Stimulated activated CD4-positive, alpha-beta T cell treated with anti-CD3 and anti-CD28 coated beads, Interleukin-15, amount 100 ng/mL, for 1 hour (primary cell): ENCODE data around the gene GPR135.
"Not testable (repeated sequence)": the region's sequence is repeated elsewhere in the genome, so short reads cannot be mapped to it uniquely, and the experiment has no call there.

Experiments
- DNase-seq, 2 donors: peaks; one replicate each; pipeline ENCODE4 v3.0.0-alpha.2; 2020; ENCODE audit warnings: low read depth in 1 of 2, low spot score in 1 of 2

Gene GPR135

GRCh38 chr14:59475709-59476108 lies 10.5 kb upstream of the GPR135 start:
- no peak for DNase-seq

- DNase-seq: no peak
These were observed 9.0 kb upstream of the GPR135 start for GRCh38 chr14:59474172-59474571.

GRCh38 chr14:59464486-59465315 lies 479 bp downstream of the GPR135 start:
- DNase-seq: peak; percentile 19 to 26

DNA sequence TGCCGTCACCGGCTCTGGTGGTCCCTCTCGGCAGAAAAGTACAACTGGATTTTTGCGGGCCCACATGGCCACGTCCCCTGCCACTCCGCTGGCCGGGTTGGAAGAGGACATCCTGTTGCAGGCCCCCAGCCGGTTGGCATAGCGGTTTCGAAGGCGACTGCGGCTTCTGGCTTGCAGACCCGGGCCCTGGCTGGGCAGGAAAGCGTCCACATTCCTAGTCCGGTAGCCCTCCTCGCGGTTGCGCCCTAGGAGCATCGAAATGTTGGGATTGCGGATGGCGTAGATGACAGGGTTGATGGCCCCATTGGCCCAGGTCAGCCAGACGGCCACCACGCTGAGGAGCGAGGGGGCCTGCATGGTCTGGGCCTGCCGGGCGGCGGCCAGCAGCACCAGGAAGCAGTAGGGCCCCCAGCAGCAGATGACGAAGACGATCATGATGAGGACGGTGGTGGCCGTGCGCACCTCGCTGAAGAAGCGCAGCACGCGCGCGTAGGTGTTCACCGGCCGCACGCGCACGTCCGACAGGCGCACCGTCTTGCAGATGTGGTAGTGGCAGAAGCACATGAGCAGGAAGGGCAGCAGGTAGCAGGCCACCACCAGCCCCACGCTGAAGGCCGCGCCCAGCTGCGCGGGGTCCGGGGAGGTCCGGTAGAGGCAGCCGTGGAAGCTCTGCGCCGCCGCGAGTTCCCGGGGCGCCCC lies 1.2 kb downstream of the GPR135 start:
- peak in 1 of 2 donors; percentile 26 for DNase-seq

- no peak for DNase-seq
These were observed 3.3 kb downstream of the GPR135 start for GRCh38 chr14:59461891-59462290.

GRCh38 chr14:59460378-59460777 lies 4.8 kb downstream of the GPR135 start:
- no peak for DNase-seq

- DNase-seq: no peak
These were observed 6.7 kb downstream of the GPR135 start for GRCh38 chr14:59458486-59458885.

- no peak for DNase-seq
These were observed 9.8 kb downstream of the GPR135 start for GRCh38 chr14:59455411-59455810.

DNA sequence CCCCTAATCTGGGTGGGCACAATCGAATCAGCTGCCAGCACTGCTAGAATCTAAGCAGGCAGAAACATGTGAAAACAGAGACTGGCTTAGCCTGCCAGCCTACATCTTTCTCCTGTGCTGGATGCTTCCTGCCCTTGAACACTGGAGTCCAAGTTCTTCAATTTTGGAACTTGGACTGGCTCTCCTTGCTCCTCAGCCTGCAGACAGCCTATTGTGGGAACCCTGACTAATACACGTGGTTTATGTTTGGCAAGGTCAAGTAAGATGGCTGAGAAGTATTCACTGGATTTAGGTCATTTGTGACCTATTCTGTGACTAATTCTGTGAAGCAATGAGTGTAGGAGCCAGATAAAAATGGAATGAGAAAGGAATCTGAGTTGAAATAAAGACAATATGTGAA lies 11.0 kb downstream of the GPR135 start:
- DNase-seq: no peak

DNA sequence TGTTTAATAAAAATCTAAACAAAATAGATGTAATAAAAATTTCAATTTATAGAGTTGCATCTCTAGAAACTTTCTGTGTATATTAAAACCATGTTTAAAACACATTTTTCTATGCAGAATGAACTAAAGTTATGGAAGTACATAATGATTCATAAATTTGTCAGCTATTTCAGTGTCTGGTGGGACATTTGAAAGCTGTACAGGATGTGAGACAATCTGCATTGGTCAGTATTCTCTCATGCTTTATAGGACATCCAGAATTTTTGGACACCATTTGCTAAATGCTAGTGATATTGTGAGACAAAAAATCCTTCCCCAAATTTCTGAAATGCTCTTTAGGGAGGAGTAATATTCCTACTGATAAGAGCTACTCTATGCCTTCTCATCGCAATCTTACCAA lies 13.3 kb downstream of the GPR135 start:
- no peak for DNase-seq

DNA sequence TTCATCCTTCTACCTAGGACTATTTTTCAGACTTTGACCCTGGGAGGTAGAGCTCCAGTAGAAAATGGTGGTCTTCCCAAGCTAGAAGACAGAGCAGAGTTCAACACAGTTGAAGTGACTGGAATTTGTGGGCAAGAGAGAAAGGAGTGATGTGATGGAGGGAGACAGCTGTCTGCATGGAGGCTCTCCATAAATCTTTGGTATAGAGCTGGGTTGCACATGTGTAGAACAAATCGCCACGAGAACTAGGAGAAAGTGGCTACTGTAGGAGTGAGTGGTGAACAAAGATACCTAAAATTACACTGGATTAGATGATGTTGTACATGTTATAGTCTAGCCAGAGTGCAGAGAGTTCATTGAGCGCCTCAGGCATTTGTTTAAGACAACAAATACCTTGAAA lies 14.5 kb downstream of the GPR135 start:
- DNase-seq: no peak

DNA sequence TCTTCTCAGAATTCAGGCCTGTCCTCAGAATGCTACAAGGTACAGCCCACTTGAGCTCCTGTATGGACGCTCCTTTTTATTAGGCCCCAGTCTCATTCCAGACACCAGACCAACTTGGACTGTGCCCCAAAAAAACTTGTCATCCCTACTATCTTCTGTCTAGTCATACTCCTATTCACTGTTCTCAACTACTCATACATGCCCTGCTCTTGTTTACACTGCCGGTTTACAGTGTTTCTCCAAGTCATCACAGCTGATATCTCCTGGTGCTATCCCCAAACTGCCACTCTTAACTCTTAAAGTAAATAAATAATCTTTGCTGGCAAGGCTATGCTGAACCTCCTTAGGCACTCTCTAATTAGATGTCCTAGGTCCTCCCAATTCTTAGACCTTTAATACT lies 16.5 kb downstream of the GPR135 start:
- not testable (repeated sequence) for DNase-seq

DNA sequence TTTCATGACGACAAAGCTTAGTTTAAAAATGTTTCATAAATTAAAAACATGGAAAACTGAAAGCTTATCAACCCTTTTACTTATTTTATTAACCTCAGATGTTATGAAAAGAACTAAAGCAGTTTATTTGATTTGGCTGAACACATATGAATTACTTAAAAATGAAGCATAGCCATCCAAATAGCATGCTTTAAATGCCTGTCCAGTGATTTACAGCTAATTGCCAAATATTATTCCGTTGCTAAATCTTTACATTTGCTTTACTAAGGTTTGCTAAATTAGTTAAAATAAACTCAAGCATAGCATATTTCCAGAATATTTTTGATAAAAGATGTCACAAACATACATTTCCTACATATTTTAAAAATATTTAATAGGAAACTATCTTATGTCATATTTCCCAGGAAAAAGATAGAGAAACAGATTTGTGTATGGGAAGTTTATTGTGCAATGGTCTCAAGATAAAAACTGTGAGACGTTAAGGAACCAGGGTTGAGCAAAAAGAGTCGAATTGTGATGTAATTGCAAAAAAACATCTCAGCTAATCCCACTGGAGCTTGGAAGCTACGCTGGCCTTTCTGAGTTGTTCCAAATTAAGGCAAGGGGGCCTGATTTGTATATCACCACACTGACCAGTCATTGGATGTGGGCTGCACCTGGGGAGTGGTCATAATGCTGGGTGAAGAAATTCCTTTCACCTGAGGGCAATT lies 25.8 kb downstream of the GPR135 start:
- DNase-seq: no peak

DNA sequence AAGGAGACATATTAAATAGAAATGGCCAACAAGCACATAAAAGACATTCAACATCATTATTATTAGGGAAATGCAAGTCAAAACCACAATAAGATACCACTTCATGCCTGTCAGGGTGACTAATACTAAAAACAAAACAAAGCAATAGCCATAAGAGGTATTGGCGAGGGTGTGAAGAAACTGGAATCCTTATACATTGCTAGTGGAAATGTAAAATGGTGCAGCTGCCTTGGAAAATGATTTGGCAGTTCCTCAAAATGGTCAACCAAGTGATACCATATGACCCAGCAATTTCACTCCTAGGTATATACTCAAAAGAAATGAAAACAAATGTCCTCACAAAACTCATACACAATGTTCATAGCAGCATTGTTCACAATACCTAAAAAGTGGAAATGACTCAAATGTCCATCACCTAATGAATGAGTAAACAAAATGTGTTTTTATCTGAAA lies 27.0 kb downstream of the GPR135 start:
- no peak for DNase-seq

- DNase-seq: no peak
These were observed 29.2 kb downstream of the GPR135 start for GRCh38 chr14:59435987-59436386.

GRCh38 chr14:59435101-59435500 lies 30.1 kb downstream of the GPR135 start:
- DNase-seq: no peak

GRCh38 chr14:59429790-59430189 lies 35.4 kb downstream of the GPR135 start:
- no peak for DNase-seq

DNA sequence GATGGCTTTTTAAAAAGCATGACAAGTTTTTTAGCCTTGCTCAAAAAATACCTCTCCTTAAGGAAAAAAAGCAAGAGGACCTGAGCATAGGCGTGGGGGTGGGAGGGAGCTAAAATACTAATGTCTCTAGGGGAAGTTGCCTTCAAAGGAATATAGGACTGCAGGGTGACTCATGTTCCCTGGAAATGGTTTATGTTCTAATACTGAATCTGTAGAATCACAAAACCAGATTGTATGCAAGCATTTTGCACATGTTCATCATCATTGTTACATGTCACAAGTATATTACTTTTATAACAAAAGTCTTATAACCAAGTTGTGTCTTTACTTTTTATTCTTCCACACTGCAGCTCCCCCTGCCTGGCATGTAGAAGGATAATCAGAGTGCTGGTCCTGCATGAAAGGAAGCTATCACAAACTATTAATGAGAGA lies 36.6 kb downstream of the GPR135 start:
- no peak for DNase-seq

DNA sequence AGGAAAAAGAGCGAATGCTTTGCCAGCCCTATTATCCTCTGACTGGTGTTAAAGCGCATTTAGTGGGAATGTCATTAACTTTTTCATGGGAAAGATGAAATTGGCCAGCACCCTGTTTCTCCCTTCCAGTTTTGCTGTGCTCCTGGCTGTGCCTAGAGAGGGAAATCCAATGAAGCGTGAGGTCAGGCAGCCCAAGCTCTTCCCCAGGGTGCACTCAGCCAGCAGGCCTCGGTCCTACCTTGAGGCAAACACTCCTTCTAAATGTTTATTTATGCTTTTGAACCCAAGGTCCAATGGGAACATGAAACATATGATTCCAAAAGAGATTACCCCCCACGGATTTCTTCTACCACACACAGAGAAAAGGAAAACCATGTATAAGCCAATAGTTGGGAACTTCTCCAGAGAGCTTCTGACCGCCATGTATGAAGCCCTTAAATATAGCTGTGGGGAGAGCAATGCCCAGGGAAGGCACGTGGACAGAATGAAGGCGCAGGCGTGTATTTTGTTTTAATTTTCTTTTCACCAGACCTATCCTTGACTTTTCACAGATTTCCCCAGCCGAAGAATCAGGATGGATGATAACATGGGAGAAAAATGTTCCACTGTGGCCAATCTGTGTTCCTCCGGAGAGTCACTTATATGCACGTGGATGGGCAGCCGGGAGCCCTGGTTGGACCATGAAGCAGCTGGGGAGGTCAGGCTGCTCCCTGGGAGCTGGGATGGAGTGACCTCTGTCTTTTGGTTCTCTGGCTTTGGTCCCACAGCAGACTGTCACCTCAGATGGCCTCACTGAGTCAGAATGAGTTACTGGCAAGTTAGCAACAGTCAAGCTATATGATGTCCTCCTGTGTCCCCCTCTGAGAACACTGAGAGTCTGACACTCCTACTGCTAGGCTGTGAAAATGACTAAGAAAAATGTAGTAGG lies 37.3 kb downstream of the GPR135 start:
- DNase-seq: no peak

DNA sequence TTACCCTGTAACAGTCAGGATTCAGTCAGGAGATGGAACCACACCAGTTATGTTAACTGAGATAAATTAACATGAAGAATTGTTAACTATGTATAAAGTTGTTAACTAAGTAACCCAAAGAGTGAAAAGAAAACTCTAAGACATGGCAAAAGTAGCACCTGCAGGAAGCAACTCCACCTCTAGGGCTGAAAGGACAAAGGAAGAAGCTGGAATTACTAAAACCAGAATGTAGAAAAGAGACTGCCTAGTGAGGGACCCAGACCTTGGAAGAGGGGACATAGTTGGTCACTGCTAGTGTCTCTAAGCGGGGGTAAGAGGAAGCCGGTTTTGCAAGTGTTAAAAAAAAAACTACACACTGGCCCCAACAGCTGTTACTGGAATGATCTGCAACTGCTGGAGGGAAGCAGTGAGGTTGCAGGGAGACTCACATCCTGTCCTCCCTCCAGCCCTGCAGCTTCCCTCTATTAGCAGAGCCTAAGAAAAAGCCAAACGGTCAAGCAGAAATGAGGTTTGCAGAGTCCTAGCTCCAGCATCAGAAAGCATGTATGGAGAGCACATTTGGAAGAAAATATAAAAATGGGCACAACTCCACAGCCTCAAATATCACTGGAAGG lies 39.8 kb downstream of the GPR135 start:
- DNase-seq: no peak
